Bronchial epithelial cell (primary cell): ENCODE results near the gene CDKN2A. TPM values are rescaled to one million over a fixed set of nuclear protein-coding genes. Genes with fewer than 3 reads are reported as not detected.
A peak's percentile ranks its signal among the peaks of the same experiment; 100 is the strongest.

Source experiments
- DNase-seq: peaks from one replicate; pipeline ENCODE4 v3.0.0-alpha.2; 2010; ENCODE audit warnings: low read depth
- FAIRE-seq: peaks from 2 replicates; lab custom pipeline; 2011; peaks lifted over from hg19 to GRCh38; lab: Jason Lieb, UNC
- H3K27me3 ChIP-seq: 2 replicates; pipeline ENCODE4 v1.5.1; 2011; ENCODE audit warnings: low read length; ENCODE audit not compliant: control insufficient read depth, insufficient read depth
- H3K36me3 ChIP-seq: 2 replicates; pipeline ENCODE4 v1.5.1; 2011; ENCODE audit warnings: low read length; ENCODE audit not compliant: control insufficient read depth, insufficient read depth
- H3K4me3 ChIP-seq: 2 replicates; pipeline ENCODE4 v1.5.1; 2011; ENCODE audit warnings: mild to moderate bottlenecking, low read depth, low read length, control low read depth
- CTCF ChIP-seq: IDR thresholded peaks from 2 replicates; pipeline ENCODE4 v1.5.1; 2011; ENCODE audit warnings: mild to moderate bottlenecking, moderate library complexity, low read length, control low read depth, inconsistent platforms; ENCODE audit not compliant: insufficient read depth, severe bottlenecking
- total RNA-seq: library from RNA; depleted of rRNA; stranded (reverse); fragments of >200 nt; gene quantifications from 2 replicates; pipeline ENCODE4 v1.2.1, GENCODE V29; 2014

Gene CDKN2A
- total RNA-seq, 1 donor from 2014 or later: 1.6 TPM

DNA sequence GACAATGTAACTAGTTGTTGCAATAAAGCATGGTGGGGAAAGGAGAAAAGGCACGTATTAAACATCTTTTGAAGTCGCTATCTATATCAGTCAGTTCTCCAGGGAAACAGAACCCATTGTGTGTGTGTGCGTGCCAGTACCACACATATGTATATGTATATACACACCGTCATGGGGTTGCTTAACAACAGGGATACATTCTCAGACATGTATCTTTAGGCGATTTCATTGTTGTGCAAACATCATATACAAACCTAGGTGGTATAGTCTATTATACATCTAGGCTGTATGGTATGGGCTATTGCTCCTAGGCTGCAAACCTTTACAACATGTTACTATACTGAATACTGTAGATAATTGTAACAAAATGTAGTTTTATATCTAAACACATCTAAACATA is 2.7 kb upstream of the CDKN2A start:
- FAIRE-seq (no peak), DNase-seq (no peak)
- TF ChIP-seq CTCF: no peak
- Histone ChIP-seq H3K4me3 (no peak overlapping the region), H3K27me3 (no peaks in the 10 kb centered on the region), H3K36me3 (no peaks in the 10 kb centered on the region)

DNA sequence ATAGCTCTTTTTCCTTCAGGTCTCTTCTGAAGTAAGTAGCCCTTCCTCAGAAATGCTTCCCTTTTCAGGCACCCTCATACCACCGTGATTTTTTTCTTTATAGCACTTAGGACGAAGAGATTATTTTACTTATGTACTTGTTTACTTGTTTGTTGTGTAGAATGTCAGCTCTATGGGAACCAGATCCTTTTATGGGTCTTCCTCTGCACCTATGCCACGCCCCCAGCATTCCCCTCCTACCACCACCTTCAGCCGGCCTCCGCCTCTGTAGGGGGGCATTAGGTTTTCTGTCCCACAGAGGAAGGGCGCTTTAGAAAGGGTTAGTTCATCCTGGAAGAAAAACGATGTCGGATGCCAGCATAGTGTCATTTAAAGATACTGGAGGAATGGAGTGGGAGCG is 2.2 kb upstream of the CDKN2A start:
- no peak overlapping the region for H3K4me3 ChIP-seq
- peak; percentile 60 for FAIRE-seq
- H3K27me3 ChIP-seq: no peaks in the 10 kb centered on the region

DNA sequence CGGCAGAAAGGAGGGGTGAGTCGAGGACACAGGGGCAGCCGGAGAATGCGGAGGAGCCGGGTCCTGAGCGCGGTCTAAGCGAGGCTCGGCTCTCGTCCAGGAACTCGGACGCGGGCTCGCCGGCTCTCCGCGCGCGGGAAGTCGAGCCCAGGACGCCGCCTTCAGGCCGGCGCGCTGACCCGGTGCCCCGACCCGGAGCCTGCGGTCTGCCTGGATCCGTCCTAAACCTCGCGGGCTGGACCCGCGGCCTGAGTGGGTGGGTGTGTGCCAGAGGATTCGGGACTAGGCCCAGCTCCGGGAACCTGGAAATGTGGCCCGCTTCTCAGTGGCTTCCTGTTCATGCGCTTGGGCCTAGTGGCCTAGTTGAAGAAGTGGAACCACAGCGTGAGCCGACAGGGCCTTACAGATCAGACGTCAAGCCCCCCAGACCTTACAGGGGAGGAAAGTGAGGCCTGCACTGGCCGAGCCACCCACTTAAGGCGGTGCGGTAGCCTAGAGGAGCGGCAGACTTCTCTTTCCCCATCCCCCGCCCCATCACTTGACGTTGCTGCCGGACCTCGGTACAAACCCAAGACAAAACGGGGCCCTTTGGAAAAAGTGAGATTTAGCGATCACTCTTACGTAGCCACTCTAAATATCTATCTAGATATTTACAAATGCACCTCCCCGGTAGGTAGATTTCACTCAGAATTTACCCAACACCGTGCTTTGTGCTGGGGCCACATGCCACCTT is 1.6 kb upstream of the CDKN2A start:
- TF ChIP-seq CTCF: peak; percentile 59
- DNase-seq (no peak), FAIRE-seq (no peak)
- Histone ChIP-seq H3K4me3 (peak overlapping the region; percentile 93), H3K36me3 (no peaks in the 10 kb centered on the region), H3K27me3 (no peaks in the 10 kb centered on the region)

More for the DNA sequence above, 2.2 kb upstream of the CDKN2A start:
- no peak for TF ChIP-seq CTCF
- no peaks in the 10 kb centered on the region for H3K36me3 ChIP-seq
- no peak for DNase-seq

DNA sequence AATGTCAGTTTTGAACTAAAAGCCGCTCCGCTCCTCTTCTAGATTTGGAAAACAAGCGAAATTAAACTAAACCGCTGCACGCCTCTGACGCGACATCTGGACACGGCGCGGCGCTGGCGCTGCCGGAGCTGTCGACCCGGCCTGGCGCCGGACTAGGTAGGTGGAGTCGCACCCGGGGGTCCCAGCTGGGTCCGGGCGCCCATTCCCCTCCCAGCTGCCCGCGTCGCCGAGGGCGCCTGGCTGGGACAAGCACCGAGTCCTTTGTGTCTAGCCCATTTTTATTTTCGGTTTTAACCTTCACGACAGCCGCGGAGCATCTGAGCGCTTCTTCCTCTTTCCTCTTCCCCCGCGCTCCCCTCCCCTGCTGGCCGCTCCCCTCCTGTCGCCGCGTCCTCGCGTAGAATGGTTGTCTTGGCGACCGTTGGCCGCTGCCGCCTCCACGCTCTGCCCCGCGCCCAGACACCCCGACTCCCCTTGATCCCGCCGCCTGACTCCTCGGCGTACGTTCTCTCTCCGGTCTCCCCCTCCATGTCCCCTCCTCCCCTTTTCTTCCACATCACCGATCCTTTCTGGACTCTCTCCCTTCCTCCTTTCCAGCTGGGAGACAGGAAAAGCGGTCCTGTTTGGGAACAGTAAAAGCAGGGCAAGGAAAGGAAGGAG is 944 bp upstream of the CDKN2A start:
- Histone ChIP-seq H3K27me3 (no peaks in the 10 kb centered on the region), H3K36me3 (no peaks in the 10 kb centered on the region), H3K4me3 (peak overlapping the region; percentile 93)
- FAIRE-seq: no peak
- DNase-seq: peak; percentile 50
- no peak for TF ChIP-seq CTCF

- FAIRE-seq: no peak
Observed at GRCh38 chr9:21994556-21995005, 389 bp upstream of the CDKN2A start, which contains the start of gene CDKN2B-AS1. TSS of gene CDKN2B-AS1 (plus strand) at chr9:21994791.

More at GRCh38 chr9:21994556-21995005, 389 bp upstream of the CDKN2A start, which contains the start of gene CDKN2B-AS1:
- no peaks in the 10 kb centered on the region for H3K36me3 ChIP-seq
- TF ChIP-seq CTCF: peak; percentile 16
- H3K27me3 ChIP-seq: no peaks in the 10 kb centered on the region
- peak; percentile 47 for DNase-seq
- peak within 1 kb of the TSS; percentile 93 for H3K4me3 ChIP-seq
